ENCODE results near the gene MPRIP.

The MPRIP gene

DNA sequence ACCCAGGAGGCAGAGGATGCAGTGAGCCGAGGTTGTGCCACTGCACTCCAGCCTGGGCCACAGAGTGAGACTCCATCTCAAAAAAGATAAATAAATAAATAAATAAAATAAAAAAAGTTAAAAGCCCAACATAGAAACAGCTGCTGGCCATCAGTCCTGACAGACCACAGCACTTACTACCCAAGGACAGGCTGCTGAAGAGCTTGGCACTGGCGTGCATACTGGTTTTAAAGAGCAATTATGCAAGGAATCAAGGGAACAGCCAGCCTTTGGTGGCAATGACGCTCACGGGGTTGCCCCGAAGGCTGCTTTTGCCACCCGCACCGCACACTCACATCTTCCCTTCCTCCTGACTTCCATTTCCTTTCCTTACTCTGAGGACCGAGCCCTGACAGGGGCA lies 159.7 kb downstream of the MPRIP start:
- POLR2A ChIA-PET, result no interaction called here
- no peak for DNase-seq (ENCODE audit: extremely low spot score)
- CTCF ChIA-PET, result no interaction called here
- TF ChIP-seq, protein P1, sequence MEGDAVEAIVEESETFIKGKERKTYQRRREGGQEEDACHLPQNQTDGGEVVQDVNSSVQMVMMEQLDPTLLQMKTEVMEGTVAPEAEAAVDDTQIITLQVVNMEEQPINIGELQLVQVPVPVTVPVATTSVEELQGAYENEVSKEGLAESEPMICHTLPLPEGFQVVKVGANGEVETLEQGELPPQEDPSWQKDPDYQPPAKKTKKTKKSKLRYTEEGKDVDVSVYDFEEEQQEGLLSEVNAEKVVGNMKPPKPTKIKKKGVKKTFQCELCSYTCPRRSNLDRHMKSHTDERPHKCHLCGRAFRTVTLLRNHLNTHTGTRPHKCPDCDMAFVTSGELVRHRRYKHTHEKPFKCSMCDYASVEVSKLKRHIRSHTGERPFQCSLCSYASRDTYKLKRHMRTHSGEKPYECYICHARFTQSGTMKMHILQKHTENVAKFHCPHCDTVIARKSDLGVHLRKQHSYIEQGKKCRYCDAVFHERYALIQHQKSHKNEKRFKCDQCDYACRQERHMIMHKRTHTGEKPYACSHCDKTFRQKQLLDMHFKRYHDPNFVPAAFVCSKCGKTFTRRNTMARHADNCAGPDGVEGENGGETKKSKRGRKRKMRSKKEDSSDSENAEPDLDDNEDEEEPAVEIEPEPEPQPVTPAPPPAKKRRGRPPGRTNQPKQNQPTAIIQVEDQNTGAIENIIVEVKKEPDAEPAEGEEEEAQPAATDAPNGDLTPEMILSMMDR (IDR thresholded peaks at IDR 0.05; ENCODE audit: control extremely low read depth, extremely low read depth, low read depth, missing control alignments), result no peak

DNA sequence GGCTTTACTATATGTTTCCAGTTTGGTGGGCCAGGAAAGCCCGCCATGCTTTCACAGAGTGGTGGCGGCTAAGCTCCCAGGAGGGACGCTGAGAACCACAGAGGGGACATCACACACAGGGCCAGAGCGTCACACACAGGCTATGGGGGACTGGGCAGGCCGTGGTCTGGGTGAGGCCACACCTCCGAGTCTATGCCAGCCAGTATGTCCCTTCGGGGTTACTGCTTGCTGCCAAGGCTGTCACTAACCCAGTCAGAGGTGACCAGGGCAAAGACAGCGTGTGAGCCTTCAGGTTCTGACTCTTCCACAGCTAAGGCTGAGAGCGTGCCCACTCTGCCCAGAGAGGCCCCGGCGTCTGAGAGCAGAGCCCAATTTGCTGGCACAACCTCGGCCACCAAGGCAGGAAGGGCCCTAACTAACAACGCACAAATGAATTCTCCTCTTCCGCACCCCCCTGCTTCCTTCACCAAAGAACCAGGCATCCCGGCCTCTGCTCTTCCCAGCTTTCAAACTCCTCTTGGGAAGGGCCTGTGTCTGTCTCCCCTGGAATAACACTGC lies 161.0 kb downstream of the MPRIP start:
- TF ChIP-seq, protein P1 (IDR thresholded peaks at IDR 0.05; ENCODE audit: control extremely low read depth, extremely low read depth, low read depth, missing control alignments), result no peak
- DNase-seq (ENCODE audit: extremely low spot score), result no peak
- POLR2A ChIA-PET, result no interaction called here
- CTCF ChIA-PET, result no interaction called here

GRCh38 chr17:17204041-17204591 lies 161.9 kb downstream of the MPRIP start:
- TF ChIP-seq, protein P1 (IDR thresholded peaks at IDR 0.05; ENCODE audit: control extremely low read depth, extremely low read depth, low read depth, missing control alignments), result no peak
- CTCF ChIA-PET, result interaction anchor here (0.8 kb wide), 1 partner anchor 96 kb away, joined by 3 read pairs; no protein-coding TSS in a partner anchor

GRCh38 chr17:17204635-17205231 lies 162.5 kb downstream of the MPRIP start:
- DNase-seq (ENCODE audit: extremely low spot score), result no peak
- TF ChIP-seq, protein P1 (IDR thresholded peaks at IDR 0.05; ENCODE audit: control extremely low read depth, extremely low read depth, low read depth, missing control alignments), result no peak
- POLR2A ChIA-PET, result no interaction called here
- CTCF ChIA-PET, result interaction anchor here (0.8 to 1.4 kb wide), 2 partner anchors 8 to 96 kb away, joined by 3 read pairs; no protein-coding TSS in a partner anchor

More at GRCh38 chr17:17204041-17204591, 161.9 kb downstream of the MPRIP start:
- DNase-seq (ENCODE audit: extremely low spot score), result no peak
- POLR2A ChIA-PET, result no interaction called here

GRCh38 chr17:17205368-17206123 lies 163.3 kb downstream of the MPRIP start:
- ChIA-PET CTCF (interaction anchor here (1.4 kb wide), 1 partner anchor 9 kb away, joined by 3 read pairs; no protein-coding TSS in a partner anchor), POLR2A (no interaction called here)
- TF ChIP-seq, protein P1 (IDR thresholded peaks at IDR 0.05; ENCODE audit: control extremely low read depth, extremely low read depth, low read depth, missing control alignments), result no peak
- DNase-seq (ENCODE audit: extremely low spot score), result peak; percentile 89

GRCh38 chr17:17206124-17206912 lies 164.1 kb downstream of the MPRIP start, which contains the start of gene PLD6:
Gene PLD6, minus strand, starts transcription at chr17:17206333. Its CDS starts 47 bp downstream, at chr17:17206286.
- ChIA-PET CTCF (interaction anchor here (1.3 to 1.5 kb wide), 4 partner anchors 10 to 290 kb away, joined by 3 to 5 read pairs (median 3); no protein-coding TSS in a partner anchor), POLR2A (no interaction called here)
- DNase-seq (ENCODE audit: extremely low spot score), result peak; percentile 94
- TF ChIP-seq, protein P1 (IDR thresholded peaks at IDR 0.05; ENCODE audit: control extremely low read depth, extremely low read depth, low read depth, missing control alignments), result no peak
